NOMO-1 treated with dmso at 0.1 percent for 144 hours (cell line): ENCODE results near the gene PDE1C.

Experiments
- DNase-seq: peaks from one replicate; lab custom pipeline; 2025; ENCODE audit not compliant: unreplicated experiment; lab: John Stamatoyannopoulos, UW

PDE1C gene

GRCh38 chr7:31720366-31720765 is 349.8 kb downstream of the PDE1C start:
- no peak for DNase-seq

DNA sequence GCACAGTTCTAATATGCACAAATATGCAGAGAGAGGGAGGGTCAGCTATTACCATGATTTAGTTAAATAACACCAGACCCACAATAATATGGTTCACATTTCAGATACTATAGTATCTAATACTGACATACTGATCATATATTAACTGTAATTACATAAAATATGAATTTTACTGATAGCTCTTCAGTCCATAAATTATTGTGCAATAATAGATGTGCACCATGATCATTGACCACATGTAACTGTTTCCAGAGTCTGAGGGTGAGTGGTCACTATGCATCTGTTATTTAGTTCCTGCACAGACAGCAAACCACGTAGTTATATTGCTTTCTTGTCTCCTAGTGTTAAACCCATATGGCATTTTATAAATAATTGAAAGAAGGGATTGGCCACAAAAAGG is 353.9 kb downstream of the PDE1C start:
- DNase-seq = no peak

- DNase-seq = no peak
Observed at GRCh38 chr7:31710171-31710570, 360.0 kb downstream of the PDE1C start.

DNA sequence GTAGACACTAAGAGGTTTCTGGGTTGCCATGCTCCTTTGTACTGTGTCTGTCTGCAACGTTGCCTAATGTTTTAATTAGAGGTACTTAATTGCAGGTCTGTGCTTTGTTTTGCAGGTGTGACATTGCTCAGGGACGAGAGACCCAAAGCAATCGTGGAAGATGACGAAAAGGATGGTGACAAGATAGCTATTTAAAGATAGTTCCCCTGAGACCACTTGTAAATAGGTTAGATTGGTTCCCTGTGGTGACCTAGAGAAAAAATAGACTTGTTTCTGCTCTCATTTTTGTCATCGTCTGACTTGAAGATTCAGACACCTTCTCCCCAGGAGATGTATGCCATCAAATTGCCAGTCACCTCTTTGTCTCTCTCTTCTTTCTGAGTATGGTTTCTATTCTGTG is 363.1 kb downstream of the PDE1C start:
- no peak for DNase-seq

DNA sequence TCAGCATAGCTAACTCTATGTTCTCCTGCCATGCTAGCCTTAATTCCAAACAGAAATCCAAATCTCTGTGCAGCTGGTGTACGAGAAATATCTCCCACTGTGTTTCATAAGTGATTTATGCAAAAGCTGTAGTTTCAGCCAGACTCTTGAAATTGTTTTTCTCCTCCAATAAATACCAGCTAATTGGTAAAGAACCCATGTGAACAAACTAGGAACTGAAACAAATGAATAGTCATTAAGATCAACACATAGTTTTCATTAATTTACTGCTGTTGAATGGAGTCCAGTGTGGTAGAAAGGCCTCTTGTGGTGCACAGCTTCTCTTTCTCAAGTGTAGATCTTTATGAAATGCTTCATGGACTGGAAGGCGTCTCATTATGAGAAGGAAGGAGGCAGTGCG is 364.8 kb downstream of the PDE1C start:
- DNase-seq = no peak

DNA sequence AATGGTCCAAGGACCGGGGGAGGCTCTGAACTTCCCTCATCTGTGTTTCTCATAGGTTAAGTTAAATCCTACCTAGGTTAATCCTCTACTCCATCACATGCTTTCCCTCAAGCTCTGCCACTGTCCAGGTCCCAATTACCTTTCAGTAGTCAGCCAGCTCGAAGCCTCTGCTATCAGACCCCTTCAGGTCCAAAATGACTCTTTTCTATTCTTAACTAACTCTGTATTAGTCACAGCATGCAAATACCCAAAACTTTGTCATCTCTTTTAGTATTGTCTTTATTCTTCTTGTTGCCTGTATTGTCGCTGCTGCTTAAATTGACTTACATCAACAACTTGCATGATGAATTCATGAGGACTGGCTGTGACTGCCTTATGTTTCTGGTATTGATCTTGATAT is 367.9 kb downstream of the PDE1C start:
- DNase-seq = no peak
